Stimulated activated CD8-positive, alpha-beta memory T cell treated with anti-CD3 and anti-CD28 coated beads, Interleukin-7, amount 100 ng/mL, for 4 hours (primary cell): ENCODE results near the gene OBSCN.

Experiments used
- DNase-seq, 2 donors: peaks; one replicate each; pipeline ENCODE4 v3.0.0-alpha.2; 2020; ENCODE audit warnings: low read depth in 2 of 2

Gene OBSCN

DNA sequence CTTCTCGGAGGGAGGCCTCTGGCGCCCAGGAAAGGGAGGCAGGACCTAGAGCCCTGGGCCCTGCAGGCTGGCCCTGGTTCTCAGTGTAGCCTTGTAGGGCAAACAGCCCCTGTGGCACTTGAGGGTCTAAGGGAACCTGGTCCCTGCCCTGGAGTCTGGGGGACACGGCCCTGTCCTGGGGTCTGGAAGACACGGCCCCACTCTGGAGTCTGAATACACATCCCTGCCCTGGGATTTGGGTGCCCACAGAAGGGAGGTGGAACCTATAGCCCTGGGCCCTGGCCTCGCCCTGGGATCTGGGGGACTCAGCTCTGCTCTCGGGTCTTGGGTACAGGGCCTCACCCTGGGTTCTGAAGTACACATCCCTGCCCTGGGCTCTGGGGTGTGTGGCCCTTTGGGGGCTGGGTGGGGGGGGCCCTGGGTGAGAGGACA, 97.9 kb downstream of the OBSCN start:
- no peak for DNase-seq

DNA sequence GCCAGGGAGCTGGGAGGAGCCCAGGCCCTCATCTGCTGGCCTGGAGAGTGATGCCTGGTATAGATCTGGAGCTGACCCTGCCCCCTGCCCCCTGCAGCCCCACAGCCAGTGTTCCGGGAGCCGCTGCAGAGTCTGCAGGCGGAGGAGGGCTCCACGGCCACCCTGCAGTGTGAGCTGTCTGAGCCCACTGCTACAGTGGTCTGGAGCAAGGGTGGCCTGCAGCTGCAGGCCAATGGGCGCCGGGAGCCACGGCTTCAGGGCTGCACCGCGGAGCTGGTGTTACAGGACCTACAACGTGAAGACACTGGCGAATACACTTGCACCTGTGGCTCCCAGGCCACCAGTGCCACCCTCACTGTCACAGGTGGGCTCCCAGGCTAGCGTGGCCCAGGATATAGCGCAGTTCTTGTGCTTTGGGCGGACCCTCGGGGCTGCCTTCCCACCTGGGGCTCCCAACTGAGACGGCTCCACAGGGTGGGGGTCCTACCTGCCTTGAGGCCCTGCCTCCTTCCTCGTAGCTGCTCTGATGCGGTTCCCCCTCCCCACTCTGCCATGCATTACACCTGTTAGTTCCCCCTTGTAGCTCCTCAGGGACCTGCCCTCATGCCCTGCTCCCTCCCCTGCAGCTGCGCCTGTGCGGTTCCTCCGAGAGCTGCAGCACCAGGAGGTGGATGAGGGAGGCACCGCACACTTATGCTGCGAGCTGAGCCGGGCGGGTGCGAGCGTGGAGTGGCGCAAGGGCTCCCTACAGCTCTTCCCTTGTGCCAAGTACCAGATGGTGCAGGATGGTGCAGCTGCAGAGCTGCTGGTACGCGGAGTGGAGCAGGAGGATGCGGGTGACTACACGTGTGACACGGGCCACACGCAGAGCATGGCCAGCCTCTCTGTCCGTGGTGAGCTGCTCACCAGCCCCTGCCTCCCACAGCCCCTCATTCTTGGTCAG, 98.7 kb downstream of the OBSCN start:
- DNase-seq, result no peak

DNA sequence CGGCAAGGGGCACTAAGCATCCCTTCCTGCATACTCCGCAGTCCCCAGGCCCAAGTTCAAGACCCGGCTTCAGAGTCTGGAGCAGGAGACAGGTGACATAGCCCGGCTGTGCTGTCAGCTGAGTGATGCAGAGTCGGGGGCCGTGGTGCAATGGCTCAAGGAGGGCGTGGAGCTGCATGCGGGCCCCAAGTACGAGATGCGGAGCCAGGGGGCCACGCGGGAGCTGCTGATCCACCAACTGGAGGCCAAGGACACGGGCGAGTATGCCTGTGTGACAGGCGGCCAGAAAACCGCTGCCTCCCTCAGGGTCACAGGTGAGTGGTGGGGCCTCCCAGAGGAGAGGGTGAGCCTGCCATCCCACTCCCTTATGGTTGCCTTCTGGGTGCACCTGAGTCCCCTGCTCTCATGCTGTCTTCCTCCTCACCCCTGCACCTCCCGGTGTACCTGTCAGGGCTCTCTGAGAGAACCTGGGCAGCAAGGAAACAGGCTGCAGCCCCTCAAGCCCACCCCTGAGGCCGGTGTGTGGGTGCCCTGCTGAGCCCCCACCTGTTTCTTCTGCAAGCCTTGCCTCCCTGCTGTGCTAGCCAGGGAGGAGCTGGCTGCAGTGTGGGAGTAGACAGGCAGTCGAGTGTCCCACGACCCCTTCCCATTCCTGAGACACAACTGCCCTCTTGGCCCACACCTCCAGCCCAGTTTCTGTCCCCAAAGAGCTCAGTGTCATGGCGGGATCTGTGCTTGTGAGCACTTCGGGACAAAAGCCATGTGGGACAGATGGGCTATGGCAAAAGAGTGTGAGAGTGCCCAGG, 99.6 kb downstream of the OBSCN start:
- no peak for DNase-seq

DNA sequence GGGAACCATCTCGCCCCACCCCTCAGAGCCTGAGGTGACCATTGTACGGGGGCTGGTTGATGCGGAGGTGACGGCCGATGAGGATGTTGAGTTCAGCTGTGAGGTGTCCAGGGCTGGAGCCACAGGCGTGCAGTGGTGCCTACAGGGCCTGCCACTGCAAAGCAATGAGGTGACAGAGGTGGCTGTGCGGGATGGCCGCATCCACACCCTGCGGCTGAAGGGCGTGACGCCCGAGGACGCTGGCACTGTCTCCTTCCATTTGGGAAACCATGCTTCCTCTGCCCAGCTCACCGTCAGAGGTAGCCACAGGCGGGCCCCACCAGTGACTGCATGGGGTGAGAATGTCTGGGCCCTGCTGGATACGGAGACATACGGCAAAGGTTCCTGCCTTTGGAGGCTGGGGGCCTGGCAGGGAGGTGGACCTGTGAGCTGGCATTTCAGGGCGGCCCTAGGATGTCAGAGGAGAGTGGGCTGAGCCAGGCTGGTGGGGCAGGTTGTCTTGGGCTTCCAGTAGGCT, 100.3 kb downstream of the OBSCN start:
- DNase-seq, result no peak

DNA sequence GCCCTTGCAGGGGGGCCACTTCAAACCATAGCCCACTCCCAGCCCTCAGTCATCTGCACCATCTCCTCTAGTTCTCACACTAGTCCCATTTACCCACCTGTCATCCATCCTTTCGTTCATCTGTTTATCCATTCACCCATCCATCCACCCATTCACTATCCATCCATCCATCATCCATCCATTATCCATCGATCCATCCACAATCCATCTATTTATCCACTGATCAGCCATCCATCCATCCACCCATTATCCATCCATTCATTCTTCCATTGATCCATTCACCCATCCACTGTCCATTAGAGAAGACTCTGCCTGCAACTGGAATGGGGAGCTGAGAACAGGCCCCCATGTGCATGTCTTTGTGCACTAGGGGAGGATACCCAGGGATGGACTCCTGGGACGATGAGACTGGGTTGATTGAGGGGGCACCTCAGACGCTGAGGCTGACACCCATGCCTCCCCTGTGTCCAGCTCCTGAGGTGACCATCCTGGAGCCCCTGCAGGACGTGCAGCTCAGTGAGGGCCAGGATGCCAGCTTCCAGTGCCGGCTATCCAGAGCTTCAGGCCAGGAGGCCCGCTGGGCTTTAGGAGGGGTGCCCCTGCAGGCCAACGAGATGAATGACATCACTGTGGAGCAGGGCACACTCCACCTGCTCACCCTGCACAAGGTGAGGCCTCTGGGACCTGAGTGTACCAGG, 100.9 kb downstream of the OBSCN start:
- DNase-seq, result no peak

DNA sequence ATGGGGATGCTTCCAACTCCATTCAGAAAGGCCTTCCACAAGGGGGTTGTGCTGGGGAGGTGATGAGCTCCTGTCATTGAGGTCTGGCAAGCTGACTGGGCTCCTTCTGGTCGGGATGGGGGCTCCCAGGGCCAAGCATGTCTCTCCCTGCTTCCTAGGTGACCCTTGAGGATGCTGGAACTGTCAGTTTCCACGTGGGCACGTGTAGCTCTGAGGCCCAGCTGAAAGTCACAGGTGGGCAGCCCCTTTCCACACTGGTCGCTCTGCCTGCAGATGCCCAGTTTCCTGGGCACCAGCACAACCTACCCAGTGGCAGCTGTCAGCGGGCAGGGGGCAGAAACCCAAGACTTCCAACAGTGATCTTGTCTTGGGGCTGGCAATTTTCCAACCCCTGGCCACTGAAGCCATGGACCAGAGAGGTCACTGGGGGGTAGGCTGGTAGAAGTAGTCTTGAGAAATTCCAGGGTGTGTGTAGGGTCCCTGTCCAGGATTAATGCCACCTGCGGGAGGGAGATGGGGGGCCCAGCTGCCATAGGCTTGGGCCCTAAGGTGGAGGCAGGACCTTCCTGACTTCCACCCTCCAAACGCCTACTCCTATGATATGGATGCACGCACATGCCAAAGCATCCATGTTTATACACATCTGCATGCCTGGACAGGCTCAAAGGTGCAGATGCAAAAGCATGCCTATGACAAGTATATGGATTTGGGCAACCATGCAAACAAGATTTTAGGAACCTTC, 101.7 kb downstream of the OBSCN start:
- no peak for DNase-seq

DNA sequence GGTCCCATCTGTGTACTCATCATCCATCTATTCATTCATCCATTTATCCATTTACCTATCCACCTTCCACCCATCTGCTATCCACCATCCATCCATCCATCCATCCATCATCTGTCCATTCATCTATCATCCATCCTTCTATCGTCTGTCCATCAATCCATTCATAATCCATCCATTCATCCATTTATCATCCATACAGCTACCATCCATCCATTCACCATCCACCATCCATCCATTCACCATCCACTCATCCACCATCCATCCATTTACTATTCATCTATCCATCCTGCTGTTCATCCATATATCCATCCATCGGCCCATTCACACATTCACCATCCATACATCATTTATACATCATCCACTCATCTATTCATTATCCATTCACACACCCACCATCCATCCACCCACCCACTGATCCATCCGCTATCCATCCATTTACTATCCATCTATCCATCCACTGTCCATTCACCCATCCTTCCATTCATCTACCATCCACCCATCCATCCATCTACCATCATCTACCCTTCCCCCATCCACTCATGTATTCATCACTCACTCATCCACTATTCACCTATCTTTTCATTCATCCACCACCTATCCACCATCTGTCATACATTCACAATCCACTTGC, 102.4 kb downstream of the OBSCN start:
- no peak for DNase-seq

DNA sequence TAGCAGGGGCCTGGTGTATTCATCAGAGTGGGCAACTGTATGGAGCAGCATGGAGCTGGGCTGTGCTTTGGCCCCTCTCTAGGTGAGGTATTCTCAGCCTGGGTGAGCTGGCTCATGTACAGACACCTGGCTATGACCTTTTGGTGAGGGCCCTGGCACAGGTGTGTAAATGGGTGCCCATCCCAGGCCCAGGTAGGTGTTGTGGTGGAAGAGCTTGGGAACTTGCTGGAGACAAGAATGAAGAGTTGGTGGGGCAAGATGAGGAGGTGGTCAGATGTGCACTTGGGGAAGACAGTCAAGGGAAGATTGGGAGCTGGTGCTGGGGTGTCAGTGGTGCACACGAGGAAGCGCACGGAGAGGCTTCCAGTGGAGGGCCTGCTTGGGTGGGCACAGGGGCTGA, 103.2 kb downstream of the OBSCN start:
- DNase-seq, result no peak

DNA sequence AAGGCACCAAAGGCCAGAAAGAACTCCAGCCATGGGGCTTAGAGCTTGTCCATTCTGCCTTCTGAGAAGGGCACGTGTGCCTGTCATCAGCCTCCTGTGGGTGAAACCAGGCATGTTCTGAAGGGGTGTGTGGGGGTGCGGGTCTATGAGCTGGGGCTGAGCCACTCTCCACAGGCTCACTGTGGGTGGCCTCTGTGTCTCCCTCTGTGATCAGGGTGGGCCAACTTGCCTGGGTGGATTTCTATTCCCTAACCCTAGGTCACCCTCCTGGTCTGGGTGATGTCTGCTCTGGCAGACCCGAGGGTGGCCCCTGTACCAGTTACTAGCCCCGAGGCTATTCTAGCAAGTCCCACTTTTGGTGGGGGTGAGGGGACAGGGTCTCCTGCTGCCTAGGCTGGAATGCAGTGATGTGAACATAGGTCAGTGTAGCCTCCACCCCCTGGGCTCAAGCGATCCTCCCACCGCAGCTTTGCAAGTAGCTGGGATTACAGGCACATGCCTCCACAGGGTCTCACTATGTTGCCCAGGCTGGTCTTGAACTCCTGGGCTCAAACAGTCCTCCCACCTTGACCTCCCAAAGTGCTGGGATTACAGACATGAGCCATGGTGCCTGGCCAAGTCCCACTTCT, 104.4 kb downstream of the OBSCN start:
- no peak for DNase-seq

DNA sequence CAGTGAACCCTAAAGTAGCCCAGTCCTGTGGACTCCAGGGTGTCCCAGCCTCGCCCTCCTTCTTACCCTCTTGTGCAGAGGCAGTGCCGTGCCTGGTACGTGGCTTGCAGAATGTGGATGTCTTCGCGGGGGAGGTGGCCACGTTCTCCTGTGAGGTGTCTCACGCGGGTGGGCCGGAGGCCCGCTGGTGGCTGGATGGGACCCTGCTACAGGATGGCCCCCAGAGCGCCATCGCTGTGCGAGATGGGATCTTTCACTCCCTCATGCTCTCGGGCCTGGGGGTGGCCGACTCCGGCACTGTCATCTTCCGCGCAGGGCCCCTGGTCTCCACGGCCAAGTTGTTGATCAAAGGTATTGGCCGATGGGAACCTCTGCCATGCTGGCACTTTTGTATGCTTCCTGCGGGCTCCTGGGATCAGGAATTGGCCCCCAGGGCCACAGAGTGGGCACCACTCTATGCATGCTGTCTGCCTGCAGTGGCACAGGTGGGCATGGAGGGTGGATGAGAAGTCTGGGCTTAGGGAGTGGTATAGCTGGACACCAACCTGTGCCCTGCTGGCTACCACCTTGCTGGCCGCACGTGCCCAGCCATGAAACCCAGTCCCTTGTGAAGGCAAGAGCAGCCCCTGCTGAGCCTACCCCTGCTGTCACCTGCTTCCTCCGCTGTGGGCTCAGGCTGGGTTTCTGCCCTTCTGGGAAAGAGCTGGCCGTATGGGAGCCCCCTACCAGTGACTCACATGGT, 105.9 kb downstream of the OBSCN start:
- DNase-seq, result no peak

DNA sequence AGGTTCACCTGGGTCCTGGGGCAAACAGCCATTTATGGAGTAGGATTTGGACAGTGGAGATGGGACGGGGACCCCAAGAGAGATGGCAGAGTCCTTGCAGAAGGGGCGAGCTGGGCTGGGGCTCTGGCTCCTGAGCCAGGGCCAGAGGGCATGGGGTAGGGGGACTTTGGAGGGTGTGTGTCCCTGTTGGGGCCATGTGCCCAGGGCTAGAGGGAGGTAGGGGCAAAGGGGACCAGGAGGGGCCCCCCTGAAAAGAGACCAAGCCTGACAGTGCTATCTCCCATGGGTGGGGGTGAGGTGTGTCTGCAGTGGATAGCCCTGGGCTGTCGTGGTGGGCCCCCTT, 106.4 kb downstream of the OBSCN start:
- no peak for DNase-seq

DNA sequence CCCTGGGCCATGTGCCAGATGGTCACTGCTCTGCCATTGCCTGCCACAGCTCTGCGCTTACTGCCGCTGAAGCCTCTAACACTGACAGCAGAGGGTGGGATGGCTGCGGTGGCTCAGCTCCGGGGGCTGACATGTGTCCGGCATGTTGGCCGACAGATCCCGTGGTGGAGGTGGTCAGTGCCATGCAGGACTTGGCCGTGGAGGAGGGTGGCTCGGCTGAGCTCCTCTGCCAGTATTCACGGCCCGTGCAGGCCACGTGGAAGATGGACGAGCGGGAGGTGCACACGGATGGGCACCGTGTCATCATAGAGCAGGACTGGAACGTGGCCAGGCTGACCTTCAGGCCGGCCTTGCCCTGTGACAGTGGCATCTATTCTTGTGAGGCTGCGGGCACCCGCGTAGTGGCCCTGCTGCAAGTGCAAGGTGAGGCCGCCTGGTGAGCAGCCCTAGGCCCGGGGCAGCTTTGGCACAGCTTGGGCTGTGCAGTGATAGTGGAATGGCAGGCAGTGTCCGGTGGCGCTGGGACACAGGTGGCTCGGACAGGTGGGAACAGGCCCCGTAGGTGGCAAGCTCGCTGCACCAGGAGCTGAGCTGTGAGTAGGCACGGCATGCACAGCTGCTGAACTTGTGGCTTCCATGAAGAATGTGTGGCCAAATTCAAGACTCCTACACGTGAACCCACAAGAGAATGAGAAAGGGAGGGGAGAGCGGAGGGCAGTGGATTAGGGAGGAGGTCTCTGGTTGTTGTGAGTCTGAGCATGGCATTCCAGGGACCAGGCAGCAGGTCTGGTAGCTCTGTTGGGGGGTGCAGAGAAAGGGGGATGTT, 107.0 kb downstream of the OBSCN start:
- DNase-seq, result no peak

DNA sequence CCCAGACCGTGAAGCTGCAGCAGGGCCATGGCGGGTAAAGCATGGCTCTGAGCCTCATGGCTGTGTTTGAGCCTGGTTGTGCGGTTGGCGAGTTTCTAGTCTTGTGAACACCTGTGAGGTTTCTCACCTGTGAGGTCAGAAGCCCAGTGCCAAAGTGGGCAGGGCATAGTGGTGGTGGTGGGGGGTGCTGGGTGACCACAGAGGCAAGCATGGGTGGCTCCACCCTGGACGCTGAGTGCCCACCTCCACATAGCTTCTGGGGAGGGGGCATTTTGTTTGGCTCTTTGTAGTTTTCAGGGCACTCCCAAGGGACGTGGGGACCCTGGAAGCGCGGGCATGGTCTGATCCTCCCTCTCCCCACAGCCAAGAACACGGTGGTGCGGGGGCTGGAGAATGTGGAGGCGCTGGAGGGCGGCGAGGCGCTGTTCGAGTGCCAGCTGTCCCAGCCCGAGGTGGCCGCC, 107.7 kb downstream of the OBSCN start:
- DNase-seq, result no peak

DNA sequence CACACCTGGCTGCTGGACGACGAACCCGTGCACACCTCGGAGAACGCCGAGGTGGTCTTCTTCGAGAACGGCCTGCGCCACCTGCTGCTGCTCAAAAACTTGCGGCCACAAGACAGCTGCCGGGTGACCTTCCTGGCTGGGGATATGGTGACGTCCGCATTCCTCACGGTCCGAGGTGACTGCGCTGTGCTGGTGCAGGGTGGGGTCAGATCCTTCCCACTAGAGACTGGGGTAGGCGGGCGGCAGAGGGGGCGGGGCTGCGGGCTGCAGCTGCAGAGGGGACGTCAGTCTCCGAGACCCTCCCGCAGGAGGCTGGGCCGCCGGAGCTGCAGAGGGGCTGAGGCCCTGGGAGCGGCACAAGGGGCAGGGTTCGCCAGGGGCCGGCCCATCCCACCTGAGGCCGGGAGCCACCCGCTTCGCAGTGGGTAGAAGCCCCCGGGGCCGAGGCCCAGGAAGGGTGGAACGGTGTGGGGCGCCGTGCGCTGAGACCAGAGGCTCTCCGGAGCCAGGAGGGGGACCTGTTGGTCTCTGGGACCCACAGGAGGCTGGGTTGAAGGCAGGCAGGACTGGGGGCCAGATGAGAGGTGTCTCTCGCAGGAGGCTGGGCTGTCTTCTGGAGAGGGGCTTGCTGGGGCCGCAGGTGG, 108.2 kb downstream of the OBSCN start:
- no peak for DNase-seq

DNA sequence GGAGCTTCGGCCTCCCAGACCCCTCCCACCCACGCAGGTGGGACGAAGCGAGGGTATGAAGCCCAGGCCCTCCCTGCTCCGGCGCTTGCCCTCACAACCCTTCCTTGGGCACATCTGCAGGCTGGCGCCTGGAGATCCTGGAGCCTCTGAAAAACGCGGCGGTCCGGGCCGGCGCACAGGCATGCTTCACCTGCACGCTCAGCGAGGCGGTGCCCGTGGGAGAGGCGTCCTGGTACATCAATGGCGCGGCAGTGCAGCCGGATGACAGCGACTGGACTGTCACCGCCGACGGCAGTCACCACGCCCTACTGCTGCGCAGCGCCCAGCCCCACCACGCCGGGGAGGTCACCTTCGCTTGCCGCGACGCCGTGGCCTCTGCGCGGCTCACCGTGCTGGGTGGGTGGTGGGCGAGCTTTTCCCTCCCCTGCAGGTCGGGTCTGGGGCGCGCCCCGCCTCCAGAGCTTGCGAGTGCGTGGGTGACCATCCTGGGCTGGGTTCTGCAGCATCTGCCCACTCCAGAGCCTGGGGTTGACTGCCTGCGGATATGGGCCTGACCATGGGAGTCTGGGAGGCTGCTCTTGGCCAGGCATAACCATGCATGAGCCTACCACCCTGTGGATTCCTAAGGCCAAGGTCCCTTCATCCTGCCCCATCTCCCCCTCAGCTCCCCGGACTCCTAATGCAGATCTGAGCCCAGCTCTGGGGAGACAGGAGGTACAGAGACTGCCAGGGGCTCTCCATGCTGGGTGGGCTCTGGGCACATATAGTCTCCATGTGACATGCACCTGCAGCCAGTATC, 108.9 kb downstream of the OBSCN start:
- no peak for DNase-seq

DNA sequence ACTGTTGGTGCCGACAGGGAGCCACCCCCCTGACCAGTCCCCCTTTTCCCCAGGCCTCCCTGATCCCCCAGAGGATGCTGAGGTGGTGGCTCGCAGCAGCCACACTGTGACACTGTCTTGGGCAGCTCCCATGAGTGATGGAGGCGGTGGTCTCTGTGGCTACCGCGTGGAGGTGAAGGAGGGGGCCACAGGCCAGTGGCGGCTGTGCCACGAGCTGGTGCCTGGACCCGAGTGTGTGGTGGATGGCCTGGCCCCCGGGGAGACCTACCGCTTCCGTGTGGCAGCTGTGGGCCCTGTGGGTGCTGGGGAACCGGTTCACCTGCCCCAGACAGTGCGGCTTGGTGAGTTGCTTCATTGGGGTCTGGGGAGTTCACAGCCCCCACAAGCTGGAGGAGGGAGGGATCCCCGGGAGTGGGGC, 109.6 kb downstream of the OBSCN start:
- DNase-seq, result no peak
